Type B pancreatic cell (in vitro differentiated cells): ENCODE results near the gene LFNG. TPM values are rescaled to one million over a fixed set of nuclear protein-coding genes. Genes with fewer than 3 reads are reported as not detected.

Experiments used
- DNase-seq: peaks from one replicate; pipeline ENCODE4 v3.0.0; 2021; ENCODE audit warnings: mixed read lengths; ENCODE audit not compliant: unreplicated experiment; ENCODE audit errors: extremely low spot score
- H3K27ac Mint-ChIP-seq: 2 replicates; pipeline ENCODE4 v1.8.0; 2021; ENCODE audit warnings: mild to moderate bottlenecking, mixed read lengths
- H3K27me3 Mint-ChIP-seq: 2 replicates; pipeline ENCODE4 v1.8.0; 2021; ENCODE audit warnings: mixed read lengths
- H3K36me3 Mint-ChIP-seq: 2 replicates; pipeline ENCODE4 v1.8.0; 2021; ENCODE audit warnings: mixed read lengths
- H3K4me1 Mint-ChIP-seq: one replicate; pipeline ENCODE4 v1.8.0; 2021; ENCODE audit warnings: mixed read lengths; ENCODE audit not compliant: unreplicated experiment
- H3K4me3 Mint-ChIP-seq: 2 replicates; pipeline ENCODE4 v1.8.0; 2021; ENCODE audit warnings: mild to moderate bottlenecking, mixed read lengths
- H3K9me3 Mint-ChIP-seq: 2 replicates; pipeline ENCODE4 v1.8.0; 2021; ENCODE audit warnings: mixed read lengths
- CTCF ChIP-seq: fragments of 200-600 bp; sonication (generic); conservative IDR thresholded peaks from 2 replicates; pipeline ENCODE4 v1.5.0; 2021; ENCODE audit warnings: antibody characterized with exemption, mild to moderate bottlenecking
- total RNA-seq: library from RNA; stranded (reverse); gene quantifications from 2 replicates; pipeline ENCODE4 v1.2.1, GENCODE V29; 2021; ENCODE audit warnings: low replicate concordance

LFNG gene
- total RNA-seq, 1 donor from 2014 or later = 15.3 TPM

GRCh38 chr7:2521341-2521745, 1.8 kb downstream of the LFNG start:
- no peak for DNase-seq
- Mint-ChIP-seq H3K36me3 (no peaks in the 10 kb centered on the region), H3K9me3 (no peaks in the 10 kb centered on the region), H3K4me1 (peaks cover 25% of the 10 kb centered on the region), H3K27me3 (peaks cover 31% of the 10 kb centered on the region), H3K27ac (peak overlapping the region; percentile 11), H3K4me3 (peak overlapping the region; percentile 79)
- no peak for TF ChIP-seq CTCF

DNA sequence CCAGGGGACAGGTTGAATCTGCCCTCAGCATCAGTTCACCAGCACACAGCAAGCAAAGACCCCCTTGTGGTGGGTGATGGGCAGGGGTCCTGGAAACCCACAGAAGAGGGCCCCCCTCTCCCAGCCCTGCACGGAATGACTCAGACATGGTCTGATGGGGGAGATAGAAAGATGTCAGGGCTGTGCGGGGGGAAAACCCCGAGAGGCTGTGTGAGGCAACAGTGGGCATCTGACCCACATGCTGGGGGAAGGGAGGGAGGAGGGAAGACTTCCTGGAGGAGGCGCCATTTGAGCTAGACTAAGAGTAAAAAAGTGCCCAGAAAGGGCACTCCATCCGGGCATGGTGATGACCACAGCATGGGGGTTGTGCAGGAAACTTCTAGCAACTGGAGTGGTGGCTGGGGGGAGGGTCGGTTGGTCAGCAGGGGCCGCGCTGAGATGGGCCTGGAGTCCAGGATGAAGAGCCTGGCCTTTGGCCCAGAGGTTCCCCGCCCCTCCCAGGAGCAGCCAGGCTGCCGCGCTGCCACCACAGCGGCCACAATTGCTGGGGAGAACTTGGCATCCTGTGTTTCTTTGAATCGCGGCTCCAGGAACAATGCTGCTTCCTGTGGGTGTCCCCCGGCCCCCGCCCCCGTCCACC, 2.5 kb downstream of the LFNG start:
- DNase-seq = no peak
- Mint-ChIP-seq H3K27ac (peak overlapping the region; percentile 11), H3K4me1 (peaks cover 24% of the 10 kb centered on the region)

DNA sequence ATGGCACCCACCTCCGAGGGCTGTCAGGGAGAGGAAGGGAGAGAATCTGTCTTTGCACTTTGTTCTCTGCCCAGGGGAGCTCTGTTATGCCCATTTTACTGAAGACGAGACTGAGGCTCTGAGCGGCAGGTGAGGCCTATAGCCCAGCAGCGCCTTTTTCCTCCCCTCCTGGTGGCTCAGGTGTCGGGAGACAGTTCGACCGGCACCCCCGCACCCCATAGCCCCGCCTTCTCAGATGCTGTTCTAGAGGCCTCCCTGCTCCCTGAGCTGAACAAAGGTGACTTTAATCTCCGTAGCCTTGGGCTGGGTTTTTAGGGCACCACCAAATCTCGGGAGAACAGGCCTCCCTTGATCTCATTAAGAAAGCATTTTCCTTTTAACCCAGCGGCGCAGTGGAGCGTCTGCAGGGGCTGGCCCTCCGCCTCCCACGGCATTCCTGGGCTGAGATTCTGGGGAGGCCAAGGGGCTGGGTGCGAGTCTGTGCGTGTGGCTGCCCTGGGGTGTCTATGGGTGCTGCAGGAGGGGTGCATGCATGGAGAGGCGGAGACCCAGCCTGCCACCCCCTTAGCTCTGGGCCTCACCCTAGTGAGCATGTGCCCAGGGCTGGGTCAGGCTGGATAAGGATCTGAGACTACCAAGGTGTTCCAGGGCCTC, 3.3 kb downstream of the LFNG start:
- peak overlapping the region; percentile 85 for H3K27ac Mint-ChIP-seq
- H3K27me3 Mint-ChIP-seq = peaks cover 27% of the 10 kb centered on the region
- no peak for DNase-seq
- no peak for TF ChIP-seq CTCF
- H3K36me3 Mint-ChIP-seq = no peaks in the 10 kb centered on the region
- H3K4me1 Mint-ChIP-seq = peaks cover 16% of the 10 kb centered on the region
- peak overlapping the region; percentile 81 for H3K4me3 Mint-ChIP-seq
- H3K9me3 Mint-ChIP-seq = no peaks in the 10 kb centered on the region

More for the DNA sequence above, 2.5 kb downstream of the LFNG start:
- Mint-ChIP-seq H3K27me3 (peaks cover 31% of the 10 kb centered on the region), H3K4me3 (peak overlapping the region; percentile 79), H3K9me3 (no peaks in the 10 kb centered on the region), H3K36me3 (no peaks in the 10 kb centered on the region)
- peak; percentile 55 for TF ChIP-seq CTCF

DNA sequence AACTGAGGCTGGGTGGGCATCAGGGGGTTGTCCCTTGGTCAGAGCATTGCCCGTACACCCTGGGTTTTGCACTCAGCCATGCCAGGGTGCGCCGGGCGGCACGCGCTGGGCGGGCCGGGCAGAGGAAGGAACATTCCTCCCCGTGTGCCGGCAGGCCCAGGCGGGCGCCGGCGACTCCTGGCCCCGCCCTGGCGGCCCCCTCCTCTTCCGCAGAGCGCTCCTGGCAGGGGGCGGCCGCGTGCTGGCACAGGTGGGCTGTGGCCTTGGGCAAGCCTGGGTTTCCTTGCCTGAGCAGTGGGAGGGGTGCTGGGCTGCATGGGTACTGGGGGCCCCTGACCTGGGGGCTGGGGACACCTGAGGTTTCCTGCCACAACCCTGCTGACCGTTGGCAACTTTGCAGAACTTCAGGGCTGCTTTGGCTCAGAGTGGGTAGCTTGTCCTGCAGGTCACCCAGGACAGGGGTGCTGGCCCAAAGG, 3.9 kb downstream of the LFNG start:
- no peak for DNase-seq
- Mint-ChIP-seq H3K27me3 (peaks cover 21% of the 10 kb centered on the region), H3K4me1 (peaks cover 20% of the 10 kb centered on the region), H3K36me3 (no peaks in the 10 kb centered on the region), H3K27ac (peak overlapping the region; percentile 85), H3K4me3 (peak overlapping the region; percentile 81), H3K9me3 (no peaks in the 10 kb centered on the region)
- no peak for TF ChIP-seq CTCF

DNA sequence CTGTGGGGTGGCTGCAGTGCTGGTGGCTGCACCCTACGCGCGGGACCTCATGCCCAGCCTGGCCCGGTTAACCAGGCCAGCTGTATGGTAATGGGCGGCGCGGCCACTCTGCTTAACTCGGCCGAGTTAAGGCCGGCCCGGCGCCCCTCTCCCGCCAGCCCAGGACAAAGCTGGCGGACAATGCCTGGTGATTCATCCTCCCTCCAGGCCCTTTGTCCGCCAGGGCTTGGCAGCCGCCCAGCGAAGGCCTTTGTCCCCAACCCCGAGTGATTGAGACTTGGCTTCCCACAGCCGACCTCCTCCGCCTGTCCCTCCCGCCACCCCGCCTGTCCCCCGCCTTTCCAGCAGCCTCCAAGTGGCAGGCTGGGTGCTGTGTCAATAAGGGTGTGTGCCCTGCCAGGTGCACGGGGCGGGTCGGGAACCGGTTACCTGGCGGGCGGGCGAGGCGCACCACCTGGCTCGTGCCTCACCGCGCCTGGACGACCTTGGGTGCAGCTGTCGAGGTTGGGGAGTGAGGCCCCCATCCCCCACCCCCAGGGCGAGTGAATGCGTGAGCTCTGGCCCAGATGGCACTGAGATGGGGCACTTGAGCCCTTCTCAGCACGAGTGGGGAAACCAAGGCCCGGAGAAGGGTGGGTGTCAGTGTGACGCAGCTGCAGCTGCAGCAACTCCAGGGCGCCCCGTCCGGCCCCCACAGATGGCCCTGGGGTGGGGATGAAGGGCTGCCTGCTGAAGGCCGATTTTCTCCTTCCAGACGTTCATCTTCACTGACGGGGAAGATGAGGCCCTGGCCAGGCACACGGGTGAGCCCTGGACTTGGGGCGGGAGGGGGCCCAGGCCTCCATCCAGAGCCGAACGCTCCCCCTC, 4.6 kb downstream of the LFNG start:
- Mint-ChIP-seq H3K4me1 (peaks cover 20% of the 10 kb centered on the region), H3K27ac (no peak overlapping the region), H3K9me3 (no peaks in the 10 kb centered on the region), H3K36me3 (no peaks in the 10 kb centered on the region), H3K27me3 (peaks cover 20% of the 10 kb centered on the region), H3K4me3 (no peak overlapping the region)
- TF ChIP-seq CTCF = no peak
- DNase-seq = no peak
